Astrocyte (in vitro differentiated cells and primary cell): Measurements from ENCODE around the gene UBASH3A. TPM values are rescaled to one million over a fixed set of nuclear protein-coding genes. Genes with fewer than 3 reads are reported as not detected.

Source experiments
- DNase-seq: peaks from one replicate; pipeline ENCODE4 v3.0.0-alpha.2; 2010; ENCODE audit warnings: low read depth
- FAIRE-seq: peaks from 2 replicates; lab custom pipeline; 2011; peaks lifted over from hg19 to GRCh38; lab: Jason Lieb, UNC
- H2AFZ ChIP-seq: 2 replicates; pipeline ENCODE4 v1.6.0; 2012; ENCODE audit warnings: low read depth, low read length, inconsistent platforms
- H3K27ac ChIP-seq: 2 replicates; pipeline ENCODE4 v1.5.1; 2011; ENCODE audit warnings: low read depth, low read length, inconsistent platforms
- H3K27me3 ChIP-seq: 2 replicates; pipeline ENCODE4 v1.6.0; 2011; ENCODE audit warnings: low read length, inconsistent platforms; ENCODE audit not compliant: insufficient read depth
- H3K36me3 ChIP-seq: 2 replicates; pipeline ENCODE4 v1.5.1; 2011; ENCODE audit warnings: low read length, inconsistent platforms; ENCODE audit not compliant: insufficient read depth
- H3K4me1 ChIP-seq: 2 replicates; pipeline ENCODE4 v1.5.1; 2011; ENCODE audit warnings: low read length, inconsistent platforms; ENCODE audit not compliant: insufficient read depth
- H3K4me2 ChIP-seq: 2 replicates; pipeline ENCODE4 v1.6.0; 2012; ENCODE audit warnings: low read length, inconsistent platforms
- H3K4me3 ChIP-seq: 2 replicates; pipeline ENCODE4 v1.5.1; 2011; ENCODE audit warnings: low read depth, mild to moderate bottlenecking, low read length, inconsistent platforms; ENCODE audit not compliant: insufficient read depth
- H3K79me2 ChIP-seq: 2 replicates; pipeline ENCODE4 v1.6.0; 2012; ENCODE audit warnings: mild to moderate bottlenecking, low read length, inconsistent platforms; ENCODE audit not compliant: insufficient read depth
- H3K9ac ChIP-seq: 2 replicates; pipeline ENCODE4 v1.6.0; 2012; ENCODE audit warnings: mild to moderate bottlenecking, low read length, inconsistent platforms
- H3K9me3 ChIP-seq: 2 replicates; pipeline ENCODE4 v1.5.1; 2012; ENCODE audit warnings: low read depth, mild to moderate bottlenecking, low read length, inconsistent platforms; ENCODE audit not compliant: insufficient read depth
- H4K20me1 ChIP-seq: 2 replicates; pipeline ENCODE4 v1.6.0; 2012; ENCODE audit warnings: low read length, inconsistent platforms; ENCODE audit not compliant: insufficient read depth
- H3K27ac Mint-ChIP-seq: one replicate; pipeline ENCODE4 v1.8.0; 2021; ENCODE audit warnings: mild to moderate bottlenecking, mixed read lengths; ENCODE audit not compliant: unreplicated experiment
- H3K27me3 Mint-ChIP-seq: one replicate; pipeline ENCODE4 v1.8.0; 2021; ENCODE audit warnings: low read depth, mixed read lengths; ENCODE audit not compliant: unreplicated experiment
- H3K36me3 Mint-ChIP-seq: one replicate; pipeline ENCODE4 v1.8.0; 2021; ENCODE audit warnings: low read depth, mixed read lengths; ENCODE audit not compliant: unreplicated experiment
- H3K4me1 Mint-ChIP-seq: one replicate; pipeline ENCODE4 v1.8.0; 2021; ENCODE audit warnings: low read depth, mixed read lengths; ENCODE audit not compliant: unreplicated experiment
- H3K4me3 Mint-ChIP-seq: one replicate; pipeline ENCODE4 v1.8.0; 2021; ENCODE audit warnings: mild to moderate bottlenecking, moderate library complexity, mixed read lengths; ENCODE audit not compliant: unreplicated experiment
- H3K9me3 Mint-ChIP-seq: one replicate; pipeline ENCODE4 v1.8.0; 2021; ENCODE audit warnings: mild to moderate bottlenecking, mixed read lengths; ENCODE audit not compliant: unreplicated experiment
- CTCF ChIP-seq: IDR thresholded peaks from 2 replicates; pipeline ENCODE4 v1.5.1; 2011; ENCODE audit warnings: low read depth, mild to moderate bottlenecking, inconsistent platforms, low read length, moderate library complexity; ENCODE audit not compliant: insufficient read depth
- EZH2 ChIP-seq: IDR thresholded peaks from 2 replicates; pipeline ENCODE4 v1.6.1; 2012; ENCODE audit warnings: mild to moderate bottlenecking, low read length, inconsistent platforms; ENCODE audit not compliant: insufficient read depth
- total RNA-seq: library from RNA; stranded (reverse); gene quantifications from 2 replicates; pipeline ENCODE4 v1.2.1, GENCODE V29; 2021

Gene UBASH3A
- total RNA-seq, 1 donor from 2014 or later: not detected

GRCh38 chr21:42465008-42465802 is 61.5 kb downstream of the UBASH3A start:
- H3K27ac ChIP-seq: no peak overlapping the region
- Mint-ChIP-seq H3K36me3 (no peaks in the 10 kb centered on the region), H3K4me1 (peaks cover 12% of the 10 kb centered on the region), H3K4me3 (no peak overlapping the region), H3K9me3 (no peaks in the 10 kb centered on the region), H3K27me3 (peaks cover 9% of the 10 kb centered on the region), H3K27ac (peak overlapping the region; percentile 43)
- no peak overlapping the region for H2AFZ ChIP-seq
- no peaks in the 10 kb centered on the region for H4K20me1 ChIP-seq
- H3K4me3 ChIP-seq: no peak overlapping the region
- no peaks in the 10 kb centered on the region for H3K4me1 ChIP-seq
- FAIRE-seq (no peak), DNase-seq (no peak)
- no peaks in the 10 kb centered on the region for H3K79me2 ChIP-seq
- H3K36me3 ChIP-seq: no peaks in the 10 kb centered on the region
- H3K27me3 ChIP-seq: peaks cover 2% of the 10 kb centered on the region
- no peaks in the 10 kb centered on the region for H3K9me3 ChIP-seq
- no peak for TF ChIP-seq CTCF
- no peak for TF ChIP-seq EZH2
- H3K4me2 ChIP-seq: peak overlapping the region; percentile 41
- no peak overlapping the region for H3K9ac ChIP-seq

- FAIRE-seq (no peak), DNase-seq (no peak)
- no peak overlapping the region for H3K4me2 ChIP-seq
- no peak for TF ChIP-seq EZH2
- no peak for TF ChIP-seq CTCF
- H3K27me3 ChIP-seq: peaks cover 2% of the 10 kb centered on the region
- no peaks in the 10 kb centered on the region for H3K79me2 ChIP-seq
- H3K36me3 ChIP-seq: no peaks in the 10 kb centered on the region
- no peak overlapping the region for H2AFZ ChIP-seq
- no peak overlapping the region for H3K27ac ChIP-seq
- Mint-ChIP-seq H3K4me3 (no peak overlapping the region), H3K27me3 (peaks cover 8% of the 10 kb centered on the region), H3K9me3 (no peaks in the 10 kb centered on the region), H3K4me1 (peaks cover 12% of the 10 kb centered on the region), H3K27ac (no peak overlapping the region), H3K36me3 (no peaks in the 10 kb centered on the region)
- H3K4me1 ChIP-seq: no peaks in the 10 kb centered on the region
- no peaks in the 10 kb centered on the region for H4K20me1 ChIP-seq
- no peak overlapping the region for H3K9ac ChIP-seq
- no peak overlapping the region for H3K4me3 ChIP-seq
- H3K9me3 ChIP-seq: no peaks in the 10 kb centered on the region
These were observed 62.1 kb downstream of the UBASH3A start for GRCh38 chr21:42465803-42466127.

GRCh38 chr21:42466700-42467099 is 63.0 kb downstream of the UBASH3A start:
- Histone ChIP-seq H3K4me3 (no peak overlapping the region), H3K27ac (no peak overlapping the region), H3K36me3 (no peaks in the 10 kb centered on the region), H3K9me3 (no peaks in the 10 kb centered on the region), H3K27me3 (peaks cover 2% of the 10 kb centered on the region), H3K4me1 (no peaks in the 10 kb centered on the region), H3K4me2 (no peak overlapping the region), H3K9ac (no peak overlapping the region), H4K20me1 (no peaks in the 10 kb centered on the region), H3K79me2 (no peaks in the 10 kb centered on the region), H2AFZ (no peak overlapping the region)
- TF ChIP-seq CTCF (no peak), EZH2 (no peak)
- Mint-ChIP-seq H3K36me3 (no peaks in the 10 kb centered on the region), H3K27ac (no peak overlapping the region), H3K9me3 (no peaks in the 10 kb centered on the region), H3K27me3 (peaks cover 8% of the 10 kb centered on the region), H3K4me3 (no peak overlapping the region), H3K4me1 (peaks cover 12% of the 10 kb centered on the region)
- DNase-seq (no peak), FAIRE-seq (no peak)
